Non-pigmented ciliary epithelial cell (primary cell): ENCODE data around the gene CDH22.

ENCODE experiments used
- DNase-seq: peaks from one replicate; pipeline ENCODE4 v3.0.0-alpha.2; 2010; ENCODE audit warnings: low read depth

CDH22 gene

GRCh38 chr20:46215913-46216707, 92.2 kb downstream of the CDH22 start:
- DNase-seq = peak; percentile 26

GRCh38 chr20:46214824-46215488, 93.3 kb downstream of the CDH22 start:
- no peak for DNase-seq

GRCh38 chr20:46213946-46214823, 94.1 kb downstream of the CDH22 start:
- no peak for DNase-seq

- DNase-seq = no peak
These were observed 95.4 kb downstream of the CDH22 start for GRCh38 chr20:46212876-46213275.

GRCh38 chr20:46212252-46212651, 96.0 kb downstream of the CDH22 start:
- DNase-seq = no peak

GRCh38 chr20:46211331-46211722, 97.0 kb downstream of the CDH22 start:
- DNase-seq = no peak

- DNase-seq = no peak
These were observed 97.5 kb downstream of the CDH22 start for GRCh38 chr20:46210672-46211330.

- DNase-seq = no peak
These were observed 98.2 kb downstream of the CDH22 start for GRCh38 chr20:46209930-46210671.

- no peak for DNase-seq
These were observed 100.5 kb downstream of the CDH22 start for GRCh38 chr20:46207793-46208192.

GRCh38 chr20:46206992-46207549, 101.2 kb downstream of the CDH22 start:
- no peak for DNase-seq

GRCh38 chr20:46206025-46206424, 102.3 kb downstream of the CDH22 start:
- DNase-seq = peak; percentile 13

GRCh38 chr20:46205349-46205748, 102.9 kb downstream of the CDH22 start:
- DNase-seq = no peak

- DNase-seq = no peak
These were observed 103.6 kb downstream of the CDH22 start for GRCh38 chr20:46204594-46205186.

- DNase-seq = no peak
These were observed 104.8 kb downstream of the CDH22 start for GRCh38 chr20:46203510-46203837.

- no peak for DNase-seq
These were observed 105.4 kb downstream of the CDH22 start for GRCh38 chr20:46202766-46203509.

GRCh38 chr20:46200582-46201570, 107.4 kb downstream of the CDH22 start:
- no peak for DNase-seq

- no peak for DNase-seq
These were observed 109.1 kb downstream of the CDH22 start for GRCh38 chr20:46199198-46199597.

- DNase-seq = no peak
These were observed 111.3 kb downstream of the CDH22 start for GRCh38 chr20:46196990-46197389.
